GM19467 (cell line): ENCODE measurements around the gene ISX.

Experiments
- ATAC-seq: cut with Tn5 transposase; IDR thresholded peaks from one replicate; pipeline ENCODE4 v1.9.1; 2021; ENCODE audit warnings: mild to moderate bottlenecking, moderate library complexity; ENCODE audit not compliant: unreplicated experiment

Gene ISX

GRCh38 chr22:35109616-35110015 is 43.7 kb downstream of the ISX start:
- ATAC-seq, result no peak

DNA sequence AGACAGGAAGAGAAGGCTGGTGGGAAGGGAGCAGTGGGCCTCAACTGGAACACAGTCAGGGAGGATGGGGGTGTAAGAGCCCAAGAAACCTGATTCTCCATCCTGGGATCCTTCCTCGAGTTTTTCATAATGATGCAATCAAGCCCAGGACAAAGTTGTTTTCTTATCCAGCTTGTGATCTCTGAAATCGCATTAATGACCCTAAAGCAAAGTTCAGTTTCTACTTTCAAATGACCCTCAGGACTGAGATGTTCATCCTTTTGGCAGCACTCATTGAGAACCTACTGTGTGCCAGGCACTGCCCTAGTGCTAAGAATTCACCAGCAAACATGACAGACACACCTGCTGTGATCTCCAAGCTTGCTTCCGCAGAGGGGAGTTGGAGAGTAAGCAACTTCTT is 45.3 kb downstream of the ISX start:
- ATAC-seq, result no peak

- ATAC-seq, result no peak
Measured at GRCh38 chr22:35113341-35113740, 47.4 kb downstream of the ISX start.

DNA sequence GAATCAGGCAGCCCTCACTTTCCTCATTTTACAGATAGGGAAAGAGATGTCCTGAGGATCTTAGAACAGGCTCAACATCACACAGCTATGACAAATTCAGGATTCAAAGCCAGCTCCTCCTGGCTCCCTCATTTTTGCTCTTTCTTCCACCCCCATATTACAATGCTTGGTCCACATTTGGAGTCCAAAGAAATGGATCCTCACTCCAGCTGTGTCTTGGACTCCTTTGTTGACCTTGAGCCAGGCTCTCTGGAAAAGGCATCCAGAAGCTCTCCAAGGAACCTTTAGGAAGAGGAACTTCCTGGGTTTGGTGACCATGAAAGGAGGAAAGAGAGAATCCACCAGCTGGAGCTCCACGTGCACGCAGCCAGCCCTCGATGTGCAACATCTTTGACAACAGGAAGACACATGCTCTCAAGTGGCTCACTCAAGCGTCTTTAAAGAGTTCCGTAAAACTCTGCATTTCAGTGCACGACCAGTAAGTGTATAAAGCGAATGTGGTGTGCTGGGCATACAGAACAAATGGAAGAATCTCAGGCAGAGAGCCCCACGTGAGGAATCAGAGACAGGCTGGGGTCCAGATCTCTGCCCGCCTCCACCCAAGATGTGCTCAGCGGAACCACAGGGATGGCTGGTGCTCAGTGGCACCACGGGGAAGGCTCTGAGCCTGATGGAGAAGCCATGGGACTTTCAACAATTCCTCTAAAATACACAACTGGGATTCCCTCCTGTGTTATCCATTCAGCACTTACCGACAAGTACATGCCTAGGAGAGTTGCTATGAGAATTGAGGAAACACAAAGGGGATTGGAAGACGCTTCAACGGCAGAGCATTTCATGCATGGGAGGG is 48.4 kb downstream of the ISX start:
- ATAC-seq, result no peak

DNA sequence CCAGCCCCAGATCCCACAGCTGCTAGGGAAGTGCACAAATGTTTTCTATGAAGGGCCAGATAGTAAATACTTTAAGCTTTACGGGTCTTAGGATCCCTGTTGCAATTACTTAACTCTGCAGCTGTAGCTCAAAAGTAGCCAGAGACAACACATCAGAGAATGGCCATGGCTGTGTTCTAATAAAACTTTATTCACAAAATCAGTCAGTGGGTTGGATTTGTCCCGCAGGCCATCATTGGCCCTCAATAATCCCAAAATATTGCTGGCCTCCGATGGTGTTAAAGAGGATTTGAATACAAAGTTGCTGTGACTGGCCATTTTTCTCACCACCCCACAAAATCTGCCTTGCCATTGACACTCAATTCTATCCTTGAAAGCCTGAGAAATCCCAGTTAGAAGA is 49.6 kb downstream of the ISX start:
- no peak for ATAC-seq

DNA sequence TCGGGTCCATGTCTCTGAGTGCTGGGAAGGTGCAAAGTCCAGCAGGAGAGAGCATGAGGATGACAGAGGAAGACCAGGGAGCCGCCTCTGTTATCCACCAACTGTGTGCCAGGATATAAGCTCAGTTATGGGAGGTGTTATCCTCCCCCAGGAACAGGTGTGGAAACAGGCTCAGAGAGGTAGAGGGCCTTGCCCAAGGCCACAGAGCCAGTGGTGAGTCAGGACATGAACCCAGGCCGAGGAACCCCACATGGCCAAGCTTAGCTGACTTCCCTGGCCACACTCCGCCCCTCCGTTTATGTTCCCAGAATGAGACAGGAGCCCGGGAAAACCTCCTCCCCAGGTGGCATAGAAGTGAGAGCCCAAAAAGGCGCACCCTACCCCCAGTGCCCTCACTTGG is 50.3 kb downstream of the ISX start:
- ATAC-seq, result no peak

GRCh38 chr22:35116817-35117216 is 50.9 kb downstream of the ISX start:
- no peak for ATAC-seq

DNA sequence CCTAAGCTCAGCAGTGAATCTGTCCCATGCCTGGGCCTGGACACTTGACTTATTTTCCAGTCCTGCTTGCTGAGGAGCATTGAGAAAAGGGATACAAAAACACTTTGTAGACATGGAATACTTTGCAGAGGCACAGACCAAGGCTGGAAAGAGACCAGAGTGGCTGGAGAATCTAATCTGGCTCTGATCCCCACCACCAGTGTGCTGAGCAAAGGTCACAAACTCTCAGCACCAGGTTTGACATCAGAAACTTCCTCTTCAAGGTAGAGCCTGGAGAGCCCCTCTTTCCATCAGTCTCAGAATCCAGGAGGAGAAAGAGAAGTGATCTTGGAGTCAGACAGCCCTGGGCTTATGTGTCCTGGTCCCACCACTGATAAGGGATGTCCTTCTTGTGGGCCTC is 53.5 kb downstream of the ISX start:
- ATAC-seq, result no peak

DNA sequence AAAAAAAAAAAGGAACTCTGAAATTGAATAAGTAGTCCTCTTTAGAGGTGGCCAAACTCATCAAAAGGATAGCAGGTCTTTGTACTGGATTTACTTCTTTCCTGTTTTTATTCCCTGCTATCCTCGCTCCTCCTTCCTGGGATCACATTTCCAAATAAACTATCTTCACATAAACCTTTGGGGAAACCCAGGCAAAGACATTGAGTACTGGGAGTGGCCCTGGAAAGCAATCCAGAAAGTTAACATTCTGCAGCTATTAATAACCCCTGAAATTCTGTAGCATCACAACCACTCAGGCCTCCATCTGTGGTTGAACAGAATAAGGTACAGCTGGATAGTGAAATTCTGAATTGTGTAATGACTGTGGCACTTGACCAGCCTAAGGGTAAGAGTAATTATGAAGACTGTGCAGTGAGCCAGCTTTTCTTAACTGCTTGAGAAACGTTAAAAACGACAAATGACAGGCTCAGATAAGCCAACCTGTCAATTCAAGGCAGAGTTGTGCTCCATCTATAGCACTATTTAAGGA is 58.8 kb downstream of the ISX start:
- ATAC-seq, result no peak

DNA sequence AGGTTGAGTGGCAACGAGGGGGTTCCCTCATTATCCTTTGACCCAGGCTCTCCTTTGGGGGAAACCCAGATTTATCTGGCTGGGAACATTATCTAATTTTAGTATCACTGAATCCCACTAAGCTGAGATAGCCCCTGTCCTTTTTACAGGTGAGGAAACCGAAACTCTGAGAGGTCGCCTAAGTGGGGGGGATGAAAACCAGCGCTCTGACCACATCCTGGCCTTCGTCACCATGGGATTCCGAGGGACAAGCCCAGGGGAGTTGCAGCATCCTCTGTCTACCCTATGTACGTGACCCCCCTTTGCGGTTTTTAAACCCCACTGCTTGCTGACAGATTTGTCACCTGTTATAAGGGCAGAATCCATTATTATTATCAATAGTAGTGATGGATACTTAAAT is 61.0 kb downstream of the ISX start:
- no peak for ATAC-seq

DNA sequence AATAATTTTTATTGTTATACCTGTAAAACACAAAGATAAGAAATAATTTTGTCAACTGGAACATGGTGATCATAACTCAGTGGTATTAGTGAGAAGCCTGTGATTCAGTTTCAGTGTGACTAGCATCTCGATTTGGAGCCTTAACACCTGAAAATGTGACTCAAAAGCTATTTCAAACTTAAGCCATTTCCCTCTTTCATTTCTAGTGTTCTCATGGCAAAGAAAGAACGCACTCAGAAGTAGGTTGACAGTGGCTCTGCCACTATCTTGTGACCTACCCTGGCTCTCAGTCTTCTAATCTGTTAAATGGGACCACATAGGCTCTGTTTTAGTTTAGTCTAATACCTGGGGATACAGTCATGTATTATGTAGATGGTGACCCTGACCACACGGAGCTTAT is 62.7 kb downstream of the ISX start:
- peak; percentile 39 for ATAC-seq

- ATAC-seq, result no peak
Measured at GRCh38 chr22:35131525-35132000, 65.6 kb downstream of the ISX start.

- ATAC-seq, result no peak
Measured at GRCh38 chr22:35132568-35132967, 66.6 kb downstream of the ISX start.

DNA sequence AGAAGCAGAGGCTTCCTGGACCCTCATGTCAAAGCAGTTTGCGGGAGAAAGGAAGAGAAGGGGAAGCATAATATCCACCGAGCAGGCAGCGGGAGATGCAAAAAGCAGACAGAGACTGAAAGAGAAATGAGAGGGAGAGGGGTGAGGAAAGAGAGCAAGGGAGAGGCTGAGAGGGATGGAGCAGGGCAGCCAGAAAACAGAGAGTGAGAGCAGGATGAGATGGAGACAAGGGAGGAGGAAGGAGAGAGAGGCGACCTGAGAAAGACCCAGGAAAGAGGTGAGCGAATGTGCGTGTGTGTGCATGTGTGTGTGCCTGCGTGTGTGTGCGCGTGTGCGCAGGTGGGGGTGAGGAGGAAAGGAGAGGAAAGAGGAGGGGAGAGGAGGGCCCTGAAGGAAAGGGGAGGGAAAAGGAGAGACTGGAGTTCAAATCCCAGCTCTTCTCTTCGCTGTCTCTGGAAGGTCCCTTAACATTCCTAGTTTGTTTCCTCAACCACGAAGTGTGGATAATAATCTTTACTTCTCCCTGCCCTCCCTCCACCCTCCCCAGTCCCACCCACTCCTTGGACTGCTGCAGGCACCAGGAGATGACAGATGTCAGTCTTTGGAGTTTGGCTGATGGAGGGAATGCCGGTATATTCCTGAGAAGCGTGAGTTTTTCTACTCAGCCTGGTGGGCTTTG is 67.9 kb downstream of the ISX start:
- no peak for ATAC-seq

- ATAC-seq, result no peak
Measured at GRCh38 chr22:35134637-35135036, 68.7 kb downstream of the ISX start.

DNA sequence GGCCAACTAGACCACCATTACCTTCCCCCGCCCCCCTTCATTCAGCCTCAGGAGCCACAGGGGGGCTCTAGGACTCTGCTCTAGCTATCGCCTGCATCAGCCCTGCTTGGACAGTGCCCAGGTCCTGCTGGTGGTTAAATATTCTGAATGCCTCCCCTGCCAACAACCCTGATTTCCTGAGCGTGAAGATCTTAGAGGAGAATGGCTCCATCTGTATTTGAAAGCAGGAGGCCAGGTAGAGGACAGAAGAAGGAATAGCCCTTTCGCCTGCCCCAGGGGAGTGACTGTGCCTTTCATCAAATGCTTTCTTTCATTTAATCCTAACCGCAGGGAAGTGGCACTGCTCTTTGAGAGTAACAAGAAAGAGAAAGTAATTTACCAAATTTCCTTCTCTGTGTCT is 69.2 kb downstream of the ISX start:
- ATAC-seq, result no peak
